HG02884 (cell line): Measurements from ENCODE around the gene UBE3B.
"Not testable (repeated sequence)": the region's sequence is repeated elsewhere in the genome, so short reads cannot be mapped to it uniquely, and the experiment has no call there.

Experiments used
- ATAC-seq: cut with Tn5 transposase; IDR thresholded peaks from one replicate; pipeline ENCODE4 v1.9.1; 2021; ENCODE audit warnings: mild to moderate bottlenecking, moderate library complexity; ENCODE audit not compliant: unreplicated experiment

The UBE3B gene

DNA sequence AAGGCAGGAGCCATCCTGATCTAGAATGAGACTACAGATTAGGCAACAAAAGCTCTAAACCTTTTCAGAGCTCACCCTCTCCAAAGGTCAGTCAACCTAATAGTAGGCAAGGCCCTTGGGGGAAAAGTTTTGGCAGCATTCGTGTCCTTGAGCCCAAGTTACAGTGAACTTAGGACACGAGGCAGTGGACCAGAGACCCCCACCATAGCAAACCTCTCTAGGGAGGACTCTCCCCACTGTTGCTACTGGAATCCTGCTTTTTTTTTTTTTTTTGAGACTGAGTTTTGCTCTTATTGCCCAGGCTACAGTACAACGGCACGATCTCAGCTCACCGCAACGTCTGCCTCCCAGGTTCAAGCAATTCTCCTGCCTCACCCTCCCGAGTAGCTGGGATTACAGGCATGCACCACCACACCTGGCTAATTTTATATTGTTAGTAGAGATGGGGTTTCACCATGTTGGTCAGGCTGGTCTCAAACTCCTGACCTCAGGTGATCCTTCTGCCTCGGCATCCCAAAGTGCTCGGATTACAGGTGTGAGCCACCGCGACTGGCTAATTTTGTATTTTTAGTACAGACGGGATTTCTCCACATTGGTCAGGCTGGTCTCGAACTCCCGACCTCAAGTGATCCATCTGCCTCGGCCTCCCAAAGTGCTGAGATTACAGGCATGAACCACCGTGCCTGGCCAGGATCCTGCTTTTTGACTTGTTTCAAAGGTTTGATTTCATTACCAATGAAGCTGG lies 3.7 kb upstream of the UBE3B start:
- not testable (repeated sequence) for ATAC-seq

DNA sequence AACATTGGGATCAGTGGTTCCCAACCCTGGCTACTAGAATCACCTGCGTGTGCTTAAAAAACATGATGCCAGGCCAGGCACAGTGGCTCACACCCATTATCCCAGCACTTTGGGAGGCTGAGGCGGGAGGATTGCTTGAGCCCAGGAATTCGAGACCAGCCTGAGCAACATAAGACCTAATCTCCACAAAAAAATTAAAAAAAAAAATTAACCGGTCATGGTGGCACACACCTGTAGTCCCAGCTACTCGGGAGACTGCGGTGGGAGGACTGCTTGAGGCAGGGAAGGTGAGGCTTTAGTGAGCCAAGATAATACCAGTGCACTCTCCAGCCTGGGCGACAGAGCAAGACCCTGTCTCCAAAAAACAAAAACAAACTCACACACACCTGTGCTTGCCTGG lies 2.3 kb upstream of the UBE3B start:
- ATAC-seq, result no peak

GRCh38 chr12:109475993-109476806 lies 1.2 kb upstream of the UBE3B start:
- ATAC-seq, result no peak

DNA sequence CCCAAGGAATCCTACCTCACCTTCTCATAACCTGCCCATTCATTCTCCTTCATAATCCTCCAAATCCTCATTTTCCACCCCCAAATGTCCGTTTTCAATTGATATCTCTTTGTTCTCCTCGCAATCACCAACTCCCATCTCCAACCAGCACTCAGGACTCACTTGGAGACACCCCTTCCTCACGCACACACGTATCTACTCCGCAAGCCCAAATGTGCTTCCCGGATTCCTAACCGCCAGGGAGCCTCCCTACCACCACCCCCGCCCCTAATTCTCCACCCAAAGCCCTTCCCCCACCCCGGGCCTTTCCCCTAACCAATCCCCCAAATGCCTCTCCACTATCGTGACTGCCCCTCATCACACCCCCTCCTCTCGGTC lies 638 bp upstream of the UBE3B start:
- no peak for ATAC-seq

DNA sequence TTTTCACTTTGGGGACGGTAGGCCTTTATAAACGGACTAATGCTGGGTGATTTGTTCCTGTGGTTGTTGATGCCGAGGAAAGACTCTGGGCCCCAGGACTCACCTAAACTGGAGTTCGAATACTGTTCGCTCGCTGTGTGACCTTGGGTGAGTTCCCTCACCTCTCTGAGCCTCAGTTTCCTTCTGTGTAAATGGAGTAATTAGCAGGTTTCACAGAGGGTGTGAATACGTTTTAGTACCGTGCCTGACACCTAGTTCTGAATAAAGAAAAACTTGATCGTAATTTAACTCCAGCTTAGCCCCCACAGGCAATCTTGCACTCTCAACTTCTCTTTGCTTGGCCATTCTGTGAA lies 505 bp downstream of the UBE3B start:
- ATAC-seq, result no peak

DNA sequence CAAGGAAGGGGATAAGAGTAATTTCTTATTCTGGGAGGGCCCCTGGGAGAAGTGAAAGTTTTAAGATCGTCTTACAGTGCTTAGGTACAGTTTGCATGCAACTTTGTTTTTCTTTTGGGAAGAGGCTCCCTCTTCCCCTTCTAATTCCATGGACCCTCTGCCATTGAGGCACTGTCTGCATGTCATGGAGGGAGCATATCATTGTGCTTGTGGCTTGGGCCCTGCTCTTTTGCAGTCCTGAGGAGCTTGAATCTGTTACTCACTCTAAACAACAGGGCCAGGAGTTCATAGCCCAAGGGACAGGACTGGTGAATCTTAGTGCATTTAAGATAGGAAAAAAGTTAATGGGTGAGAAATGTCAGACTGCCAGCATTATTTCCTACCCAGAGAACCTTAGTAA lies 2.3 kb downstream of the UBE3B start:
- ATAC-seq, result no peak

GRCh38 chr12:109480356-109480755 lies 2.9 kb downstream of the UBE3B start:
- no peak for ATAC-seq

GRCh38 chr12:109481863-109482262 lies 4.4 kb downstream of the UBE3B start:
- no peak for ATAC-seq

DNA sequence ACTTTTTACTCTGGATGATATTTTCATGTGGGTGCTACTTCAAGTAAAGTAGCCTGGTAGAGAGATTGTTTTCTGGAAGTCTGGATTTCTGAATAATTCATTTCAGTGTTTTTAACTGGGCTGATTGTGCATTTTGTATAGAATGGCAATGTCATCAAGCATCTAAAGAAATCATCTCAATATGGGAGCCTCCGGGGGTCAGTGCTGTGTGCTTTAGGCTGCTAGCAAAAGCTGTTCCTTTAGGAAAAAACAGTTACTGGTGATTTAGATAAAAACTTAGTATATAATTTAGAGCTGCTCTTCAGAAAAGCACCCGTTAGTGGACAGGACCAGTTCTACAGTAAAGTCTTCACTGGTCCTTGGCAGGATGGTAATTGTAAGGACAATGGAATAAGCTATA lies 5.1 kb downstream of the UBE3B start:
- ATAC-seq, result no peak

DNA sequence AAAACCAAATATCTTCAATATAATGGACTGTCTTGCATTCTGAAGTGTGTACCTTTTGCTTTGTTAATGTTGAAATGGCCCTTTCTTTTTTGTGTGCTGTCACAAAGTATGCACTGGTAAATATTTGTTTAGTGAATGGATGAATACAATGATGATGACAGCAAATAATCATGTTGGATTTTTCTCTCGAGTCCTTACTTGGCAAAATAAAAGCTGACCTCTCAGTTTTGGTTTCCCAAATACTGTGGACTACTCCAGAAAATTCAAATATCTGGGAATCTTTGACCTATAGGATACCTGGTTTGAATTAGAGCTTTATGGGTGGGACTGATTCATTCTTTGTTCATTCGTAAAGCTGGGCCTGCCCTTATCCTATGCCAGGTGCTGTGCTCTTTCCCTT lies 5.5 kb downstream of the UBE3B start:
- ATAC-seq, result no peak

- ATAC-seq, result no peak
Measured at GRCh38 chr12:109483346-109483745, 5.9 kb downstream of the UBE3B start.

DNA sequence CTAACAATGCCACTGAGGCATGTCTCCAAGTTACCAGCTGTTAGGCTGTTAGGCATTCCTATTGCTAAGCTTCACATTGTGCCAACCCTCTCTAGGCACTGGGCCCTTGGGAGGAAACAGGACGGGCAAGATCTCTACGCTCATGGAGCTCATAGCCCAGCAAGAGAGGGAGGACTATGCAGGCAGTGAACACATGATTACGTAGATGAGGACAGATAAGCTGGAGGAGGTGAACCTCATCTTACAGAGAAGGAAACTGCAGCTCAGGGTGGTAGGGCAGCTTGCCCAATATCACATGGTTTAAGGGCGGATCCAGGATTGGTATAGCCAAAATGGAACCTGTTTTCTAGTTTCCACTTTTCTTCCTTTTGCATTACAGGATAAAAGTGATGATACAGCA lies 7.8 kb downstream of the UBE3B start:
- no peak for ATAC-seq

DNA sequence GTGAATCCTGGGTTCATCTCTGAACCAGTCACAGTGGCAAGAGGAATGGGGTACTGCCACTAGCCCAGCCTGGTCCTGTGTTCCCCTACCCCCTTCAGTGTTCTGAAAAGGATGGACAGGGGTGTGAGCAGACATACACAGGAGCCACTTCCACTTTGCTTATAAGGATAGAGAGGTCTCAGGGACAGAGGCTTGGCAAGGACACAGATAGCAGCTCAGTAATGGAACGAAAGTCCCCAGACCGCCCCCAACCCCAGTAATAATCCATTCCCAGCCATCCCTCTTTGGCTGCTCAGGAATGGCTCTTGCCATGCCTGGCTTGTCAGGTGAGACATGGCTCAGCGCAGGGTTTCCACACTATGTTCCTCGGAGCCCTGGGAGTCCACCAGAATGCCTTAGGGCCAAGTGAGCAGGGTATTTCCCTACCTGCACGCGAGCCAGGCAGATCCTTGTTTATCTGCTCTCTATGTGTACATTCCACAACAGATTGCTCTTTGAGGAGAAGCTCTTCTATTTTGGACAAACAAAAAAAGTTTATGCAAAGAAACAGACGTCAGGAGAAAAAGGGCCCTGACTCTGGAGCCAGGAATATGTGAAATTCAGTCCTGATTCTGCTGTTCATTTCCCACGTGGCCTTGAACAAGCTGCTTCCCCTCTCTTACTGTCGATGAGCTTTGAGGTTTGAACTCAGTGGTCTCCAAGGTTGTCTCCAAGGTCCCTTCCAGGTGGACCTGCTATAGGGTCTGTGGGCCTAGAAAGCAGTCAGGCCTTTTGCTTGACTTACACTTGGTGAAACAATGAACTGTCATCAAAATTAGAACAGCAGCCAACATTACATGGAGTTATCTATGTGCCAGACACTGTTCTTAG lies 10.0 kb downstream of the UBE3B start:
- no peak for ATAC-seq

GRCh38 chr12:109488051-109488665 lies 10.7 kb downstream of the UBE3B start:
- ATAC-seq, result no peak

DNA sequence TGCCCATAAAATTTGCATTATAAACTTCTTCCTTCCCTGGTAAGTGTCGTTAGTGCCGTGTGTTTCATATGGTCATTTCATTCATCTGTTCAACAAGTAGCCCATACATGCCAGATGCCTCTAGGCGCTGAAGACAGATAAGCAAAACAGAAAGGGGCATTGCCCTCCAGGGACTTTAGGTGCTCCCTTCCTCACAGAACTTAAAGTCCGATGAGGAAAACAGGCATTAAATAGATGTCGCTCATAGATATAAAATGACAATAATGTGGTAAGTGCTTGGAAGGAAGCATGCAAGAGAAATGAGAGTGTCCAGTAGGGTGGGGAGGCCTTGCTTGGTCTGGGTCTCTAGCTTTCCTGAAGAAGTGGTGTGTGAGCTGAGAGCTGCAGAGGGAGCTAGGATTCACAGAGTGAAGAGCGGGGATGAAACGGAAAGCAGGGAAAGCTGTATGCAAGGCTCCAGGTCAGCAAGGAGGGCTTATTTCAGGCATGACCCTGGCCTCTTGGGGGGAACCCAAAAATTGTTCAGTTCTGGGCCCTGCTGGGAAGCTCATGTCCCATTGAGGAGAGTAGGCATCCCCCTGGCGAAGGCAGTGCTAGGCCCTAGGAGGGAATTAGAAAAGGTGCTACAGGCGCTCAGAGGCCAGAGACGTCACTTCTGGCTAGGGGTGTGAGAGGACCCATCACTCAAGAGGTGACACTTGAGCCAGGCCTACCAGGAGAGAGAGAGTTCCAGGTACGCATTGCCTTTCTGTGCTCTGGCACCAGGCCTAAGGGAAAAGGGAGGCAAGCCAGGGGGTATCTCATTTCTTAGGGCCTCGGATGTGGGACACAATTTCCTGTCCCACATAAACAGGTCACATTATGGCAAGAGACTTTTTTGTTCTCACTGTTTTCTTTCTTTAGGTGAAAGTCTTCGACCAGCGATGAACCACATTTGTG lies 11.9 kb downstream of the UBE3B start:
- ATAC-seq, result no peak

DNA sequence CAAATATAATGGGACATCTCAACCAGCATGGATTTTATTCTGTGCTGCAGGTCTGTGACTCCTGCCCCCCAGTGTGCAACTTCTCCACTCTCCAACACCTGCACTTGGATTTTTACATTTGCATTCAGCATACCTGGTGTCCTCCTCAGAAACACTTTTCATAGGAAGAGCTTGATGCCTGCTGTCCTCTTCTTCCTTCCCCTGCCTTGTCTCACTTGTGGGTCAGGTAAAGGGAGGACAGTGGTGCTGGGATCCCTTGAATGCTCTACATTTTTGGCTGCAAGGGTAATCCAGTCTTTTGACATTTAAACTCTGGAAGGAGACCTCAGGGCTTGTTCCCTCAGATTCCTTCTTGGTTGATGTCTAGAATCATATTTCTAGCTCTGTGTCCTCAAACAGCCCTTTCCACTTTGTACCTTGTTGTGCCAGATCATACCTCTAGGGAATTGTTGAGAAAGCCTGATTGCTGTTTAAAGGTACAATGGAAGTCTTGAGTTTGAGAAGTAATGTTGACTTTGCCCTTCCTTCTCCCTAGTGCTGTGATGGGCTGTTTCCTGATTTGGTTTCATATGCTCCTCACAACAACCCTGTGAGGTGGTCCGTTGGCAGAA lies 12.6 kb downstream of the UBE3B start:
- no peak for ATAC-seq

DNA sequence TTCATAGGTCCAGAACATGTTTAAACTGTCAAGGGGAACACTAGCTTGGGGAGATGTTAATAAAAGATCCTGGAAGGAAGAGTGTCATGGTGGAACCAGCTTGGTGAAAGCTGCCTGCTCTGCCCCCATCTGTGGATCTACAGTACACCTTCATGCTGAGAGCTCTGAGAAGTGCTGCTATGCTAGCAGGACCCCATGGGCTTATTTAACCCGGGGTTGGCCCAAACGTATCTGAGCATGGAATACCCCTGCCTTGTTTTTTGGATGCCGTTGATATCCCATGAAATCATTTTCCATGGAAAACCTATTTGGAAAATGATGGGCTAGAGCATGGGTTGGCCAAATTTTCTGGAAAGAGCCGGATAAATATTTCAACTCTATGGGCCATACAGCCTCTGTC lies 14.2 kb downstream of the UBE3B start:
- no peak for ATAC-seq

DNA sequence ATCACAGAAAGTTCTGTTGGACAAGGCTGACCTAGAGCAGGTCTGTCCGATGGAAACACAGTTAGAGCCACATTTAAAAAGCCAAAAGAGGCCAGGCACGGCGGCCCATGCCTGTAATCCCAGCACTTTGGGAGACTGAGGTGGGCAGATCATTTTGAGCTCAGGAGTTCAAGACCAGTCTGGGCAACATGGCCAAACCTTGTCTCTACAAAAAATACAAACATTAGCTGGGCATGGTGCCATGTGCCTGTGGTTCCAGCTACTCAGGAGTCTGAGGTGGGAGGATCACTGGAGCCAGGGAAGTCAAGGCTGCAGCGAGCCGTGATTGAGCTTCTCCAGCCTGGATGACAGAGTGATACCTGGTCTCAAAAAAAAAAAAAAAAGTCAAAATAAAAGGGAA lies 14.9 kb downstream of the UBE3B start:
- ATAC-seq, result no peak

GRCh38 chr12:109493090-109493489 lies 15.7 kb downstream of the UBE3B start:
- ATAC-seq, result no peak

- no peak for ATAC-seq
Measured at GRCh38 chr12:109493938-109494337, 16.5 kb downstream of the UBE3B start.
